H1 (cell line): ENCODE results near the gene GPR156.

Source experiments
- GABPA ChIP-seq: IDR thresholded peaks from 2 replicates; pipeline ENCODE4 v1.6.1; 2011; ENCODE audit warnings: mild to moderate bottlenecking, low read length, moderate library complexity, borderline replicate concordance; ENCODE audit not compliant: insufficient read depth
- POLR2A ChIP-seq, 2 experiments: IDR thresholded peaks; 1 replicate in 1 of 2; 2 replicates in 1 of 2; pipeline ENCODE4 v1.6.1; 2011; ENCODE audit warnings: low read depth in 2 of 2, low read length in 2 of 2, mild to moderate bottlenecking in 2 of 2; ENCODE audit errors: control extremely low read depth in 1 of 2
- POLR2AphosphoS5 ChIP-seq: IDR thresholded peaks from 2 replicates; pipeline ENCODE4 v1.6.1; 2011; ENCODE audit warnings: low read depth, low read length
- RBBP5 ChIP-seq: IDR thresholded peaks from 2 replicates; pipeline ENCODE4 v1.7.1; 2012; ENCODE audit warnings: low read depth, mild to moderate bottlenecking, inconsistent platforms, low read length, moderate library complexity, borderline replicate concordance
- SRF ChIP-seq: IDR thresholded peaks from 2 replicates; pipeline ENCODE4 v1.6.1; 2011; ENCODE audit warnings: mild to moderate bottlenecking, low read depth, low read length, moderate library complexity
- TAF1 ChIP-seq: IDR thresholded peaks from 2 replicates; pipeline ENCODE4 v1.6.1; 2011; ENCODE audit warnings: mild to moderate bottlenecking, low read depth, low read length
- TF ChIP-seq, protein P1 (sequence below), 3 experiments: IDR thresholded peaks; 1 replicate in 2 of 3; 2 replicates in 1 of 3; pipeline versions ENCODE4 v1.5.1 to v1.6.1; 2011; ENCODE audit warnings: low read length in 3 of 3, mild to moderate bottlenecking in 3 of 3, inconsistent platforms in 2 of 3, low read depth in 1 of 3, moderate library complexity in 1 of 3; ENCODE audit not compliant: insufficient read depth in 1 of 3; ENCODE audit errors: control extremely low read depth in 1 of 3

DNA sequence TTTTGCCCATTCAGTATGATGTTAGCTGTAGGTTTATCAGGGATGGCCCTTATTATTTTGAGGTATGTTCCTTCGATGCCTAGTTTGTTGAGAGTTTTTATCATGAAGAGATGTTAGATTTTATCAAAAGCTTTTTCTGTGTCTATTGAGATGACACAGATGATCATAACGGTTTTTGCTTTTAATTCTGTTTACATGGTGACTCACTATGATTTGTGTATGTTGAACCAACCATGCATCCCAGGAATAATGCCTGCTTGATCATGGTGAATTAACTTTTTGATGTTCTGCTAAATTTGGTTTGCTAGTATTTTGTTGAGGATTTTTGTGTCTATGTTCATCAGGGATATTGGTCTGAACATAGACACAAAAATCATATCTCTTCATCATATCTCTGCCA, 8.3 kb downstream of the GPR156 start:
- TF ChIP-seq, protein P1, sequence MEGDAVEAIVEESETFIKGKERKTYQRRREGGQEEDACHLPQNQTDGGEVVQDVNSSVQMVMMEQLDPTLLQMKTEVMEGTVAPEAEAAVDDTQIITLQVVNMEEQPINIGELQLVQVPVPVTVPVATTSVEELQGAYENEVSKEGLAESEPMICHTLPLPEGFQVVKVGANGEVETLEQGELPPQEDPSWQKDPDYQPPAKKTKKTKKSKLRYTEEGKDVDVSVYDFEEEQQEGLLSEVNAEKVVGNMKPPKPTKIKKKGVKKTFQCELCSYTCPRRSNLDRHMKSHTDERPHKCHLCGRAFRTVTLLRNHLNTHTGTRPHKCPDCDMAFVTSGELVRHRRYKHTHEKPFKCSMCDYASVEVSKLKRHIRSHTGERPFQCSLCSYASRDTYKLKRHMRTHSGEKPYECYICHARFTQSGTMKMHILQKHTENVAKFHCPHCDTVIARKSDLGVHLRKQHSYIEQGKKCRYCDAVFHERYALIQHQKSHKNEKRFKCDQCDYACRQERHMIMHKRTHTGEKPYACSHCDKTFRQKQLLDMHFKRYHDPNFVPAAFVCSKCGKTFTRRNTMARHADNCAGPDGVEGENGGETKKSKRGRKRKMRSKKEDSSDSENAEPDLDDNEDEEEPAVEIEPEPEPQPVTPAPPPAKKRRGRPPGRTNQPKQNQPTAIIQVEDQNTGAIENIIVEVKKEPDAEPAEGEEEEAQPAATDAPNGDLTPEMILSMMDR (IDR thresholded peaks at IDR 0.05; ENCODE audit: control extremely low read depth in 1 of 3, insufficient read depth in 1 of 3, low read depth in 1 of 3, low read length in 3 of 3): no peak
- TF ChIP-seq POLR2A (IDR thresholded peaks at IDR 0.05; ENCODE audit: control extremely low read depth in 1 of 2, low read depth in 2 of 2, low read length in 2 of 2) (no peak), SRF (no peak), TAF1 (no peak), GABPA (no peak), RBBP5 (no peak), POLR2AphosphoS5 (no peak)
